ENCODE results near the gene BCAS3.
"Not testable (repeated sequence)": the region's sequence is repeated elsewhere in the genome, so short reads cannot be mapped to it uniquely, and the experiment has no call there.

The BCAS3 gene

DNA sequence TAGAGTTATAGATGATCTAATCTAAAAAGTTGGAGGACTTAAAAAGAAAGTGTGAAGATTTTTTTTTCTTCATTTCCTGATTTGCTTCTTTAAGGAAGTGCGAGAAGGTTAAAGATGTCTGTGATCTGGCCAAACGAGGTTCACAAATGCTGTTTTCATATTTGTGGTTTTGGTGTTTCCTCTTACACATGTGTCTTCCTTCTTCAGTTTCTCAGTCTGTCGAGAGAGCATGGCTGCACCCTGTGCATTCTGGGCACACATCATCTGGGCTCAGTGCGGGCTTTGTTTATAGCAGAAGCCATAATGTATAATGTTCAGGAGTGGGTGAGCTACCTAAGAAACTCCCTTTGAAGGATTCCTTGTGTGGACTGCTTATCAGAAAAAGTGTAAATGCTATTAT, 461.6 kb downstream of the BCAS3 start:
- DNase-seq: no peak

DNA sequence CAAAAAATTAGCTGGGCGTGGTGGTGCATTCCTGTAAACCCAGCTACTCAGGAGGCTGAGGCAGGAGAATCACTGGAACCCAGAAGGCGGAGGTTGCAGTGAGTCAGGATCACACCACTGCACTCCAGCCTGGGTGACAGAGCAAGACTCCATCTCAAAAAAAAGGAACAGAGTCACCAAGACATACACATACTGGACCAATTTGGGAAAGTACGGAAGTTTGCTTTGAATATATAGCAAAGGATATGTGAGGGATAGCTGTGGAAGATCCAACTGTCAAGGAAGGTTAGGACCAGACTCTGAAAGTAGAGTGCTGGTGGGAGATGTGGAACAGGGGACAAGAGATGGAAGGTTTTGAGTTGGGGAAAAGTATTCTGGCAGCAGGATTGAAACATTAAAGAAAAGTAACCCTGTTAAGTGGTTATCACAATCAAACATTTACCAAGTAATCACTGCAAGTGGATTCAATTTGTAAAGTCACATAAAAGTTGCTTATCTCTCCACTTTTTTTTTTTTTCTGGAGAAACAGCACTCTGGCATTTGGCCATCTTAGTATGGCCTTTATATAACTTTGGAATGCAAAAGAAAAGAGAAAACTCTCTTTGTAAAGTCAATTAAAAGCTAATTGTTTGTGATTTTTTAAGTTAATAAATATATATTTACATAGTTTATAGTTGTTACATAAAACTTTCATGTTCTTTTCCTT, 462.6 kb downstream of the BCAS3 start:
- no peak for DNase-seq

DNA sequence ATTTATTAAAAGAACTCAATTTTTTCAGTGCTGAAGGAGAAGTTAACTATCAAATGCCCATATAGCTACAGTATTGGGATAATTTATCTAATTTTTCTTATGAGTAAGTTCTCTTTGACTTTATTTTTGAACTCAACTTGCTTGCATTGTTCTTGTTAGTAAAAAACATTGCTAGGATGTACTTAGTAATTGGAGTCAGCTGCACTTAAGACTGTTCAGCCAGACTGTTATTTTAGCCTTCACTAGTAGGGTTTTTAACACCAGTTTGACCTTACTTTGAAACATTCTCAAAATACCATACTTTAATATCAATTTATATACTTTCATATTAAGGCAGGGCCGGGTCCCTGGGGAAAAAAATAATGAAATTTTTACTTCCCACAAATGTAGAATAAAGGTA, 465.4 kb downstream of the BCAS3 start:
- no peak for DNase-seq

DNA sequence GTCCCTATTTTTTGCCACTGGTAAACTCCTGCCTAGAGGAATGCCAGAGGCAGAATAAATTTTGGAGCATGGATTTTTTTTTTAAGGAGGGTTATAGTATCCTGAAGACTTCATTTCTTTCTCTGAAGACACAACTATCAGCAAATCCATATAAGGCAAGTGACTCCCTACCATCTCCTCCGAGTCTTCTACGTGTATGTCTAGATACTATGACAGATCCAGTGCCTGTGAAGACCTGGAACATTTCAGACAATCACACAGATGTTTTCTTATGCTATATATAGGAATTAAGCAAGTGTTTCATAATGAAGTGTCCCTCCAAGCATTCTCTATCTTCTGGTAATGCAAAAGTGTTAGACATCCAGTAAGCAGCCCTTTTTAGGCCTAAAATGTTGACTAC, 466.5 kb downstream of the BCAS3 start:
- DNase-seq: no peak

DNA sequence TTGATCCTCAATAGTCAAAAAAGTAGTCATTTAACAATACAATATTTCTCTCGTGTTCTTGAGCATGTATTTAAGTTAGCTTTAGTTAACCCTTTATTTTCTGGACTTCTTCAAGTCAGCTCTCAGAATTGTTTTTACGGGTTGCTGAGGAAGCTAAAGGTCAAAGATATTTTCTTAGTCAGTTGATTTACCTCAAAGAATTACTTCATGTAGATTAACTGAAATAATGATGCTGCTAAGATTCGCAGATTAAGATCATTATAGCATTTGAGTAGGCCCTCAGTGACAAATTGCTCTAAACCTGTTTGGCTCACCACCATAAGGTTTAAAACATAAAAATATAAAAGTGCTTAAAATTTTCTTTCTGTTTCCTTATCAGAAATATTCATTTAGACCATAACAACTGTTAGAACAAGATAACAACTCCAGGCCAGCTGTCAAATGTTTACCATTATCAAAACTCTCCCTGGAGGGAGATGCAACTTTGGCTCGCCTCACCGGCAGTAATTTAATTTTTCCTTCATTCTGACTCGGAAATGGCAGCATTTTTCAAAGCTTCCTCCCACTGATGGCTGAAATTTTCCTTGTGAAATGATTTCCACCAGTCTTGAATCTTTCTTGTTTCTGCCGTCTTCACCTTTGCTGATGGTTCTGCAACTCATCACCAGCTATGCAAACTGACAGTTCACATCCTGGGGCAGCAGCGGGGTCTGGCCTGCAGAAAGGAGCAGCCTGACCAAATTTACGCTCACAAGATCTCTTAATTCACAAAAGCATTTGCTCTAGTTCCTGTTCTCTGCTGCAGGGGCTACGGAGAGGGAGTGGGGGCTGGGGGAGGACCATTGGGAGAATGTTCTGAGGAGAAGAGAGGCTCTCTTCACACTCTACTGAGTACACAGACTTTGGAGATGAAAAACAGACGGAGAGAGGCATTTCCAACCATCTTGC, 467.2 kb downstream of the BCAS3 start:
- no peak for DNase-seq

- DNase-seq: not testable (repeated sequence)
These were observed 469.2 kb downstream of the BCAS3 start for GRCh38 chr17:61146833-61147232.

- DNase-seq: no peak
These were observed 471.6 kb downstream of the BCAS3 start for GRCh38 chr17:61149106-61149825.

DNA sequence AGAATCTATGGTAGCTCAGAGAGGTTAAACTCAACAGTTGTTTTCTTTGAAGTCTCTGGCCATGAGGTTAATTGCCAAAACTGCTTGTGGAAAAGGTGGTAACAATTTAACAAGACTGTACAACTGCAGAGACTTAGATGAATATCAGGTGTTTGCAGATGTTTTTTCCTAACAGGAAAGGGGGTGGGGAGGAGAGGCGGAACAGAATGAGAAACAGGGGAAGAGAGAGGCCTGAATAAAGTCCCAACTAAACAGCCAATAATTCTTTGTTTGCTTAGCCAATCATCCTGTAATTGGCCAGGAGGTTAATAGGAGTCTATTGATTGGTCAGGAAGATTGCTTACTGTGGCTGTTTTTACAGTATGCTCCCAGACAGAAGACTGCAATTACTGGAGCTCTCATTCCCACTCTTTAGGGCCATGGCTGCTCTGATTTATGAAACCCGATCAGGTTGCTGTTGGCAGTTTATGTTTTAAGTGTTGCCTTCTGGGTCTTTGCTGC, 472.3 kb downstream of the BCAS3 start:
- DNase-seq: no peak

DNA sequence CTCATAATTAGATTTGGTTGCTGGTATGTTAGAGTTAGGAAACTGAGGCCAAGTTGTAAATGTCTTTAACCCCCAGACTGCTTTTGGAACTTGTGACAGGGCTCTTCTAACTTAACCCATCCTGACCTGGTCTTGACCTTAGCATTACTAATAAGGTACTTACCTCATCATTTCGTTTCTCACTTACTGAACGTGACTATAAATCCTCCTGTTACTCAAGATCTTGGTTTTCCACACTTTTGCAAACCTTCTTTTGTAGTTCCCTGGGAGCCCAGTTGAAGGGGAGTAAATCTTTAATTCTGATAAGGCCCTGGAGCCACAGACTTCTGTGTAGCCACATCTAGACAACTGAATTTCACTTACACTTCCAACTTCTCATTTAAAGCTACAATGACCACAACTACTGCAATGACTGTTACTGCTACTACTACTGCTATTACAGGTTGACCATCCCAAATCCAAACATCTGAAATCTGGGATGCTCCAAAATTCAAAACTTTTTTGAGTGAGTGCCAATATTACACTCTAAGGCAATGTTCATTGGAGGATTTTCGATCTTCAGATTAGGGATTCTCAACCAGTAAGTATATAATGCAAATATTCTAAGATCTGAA, 473.1 kb downstream of the BCAS3 start:
- DNase-seq: no peak

DNA sequence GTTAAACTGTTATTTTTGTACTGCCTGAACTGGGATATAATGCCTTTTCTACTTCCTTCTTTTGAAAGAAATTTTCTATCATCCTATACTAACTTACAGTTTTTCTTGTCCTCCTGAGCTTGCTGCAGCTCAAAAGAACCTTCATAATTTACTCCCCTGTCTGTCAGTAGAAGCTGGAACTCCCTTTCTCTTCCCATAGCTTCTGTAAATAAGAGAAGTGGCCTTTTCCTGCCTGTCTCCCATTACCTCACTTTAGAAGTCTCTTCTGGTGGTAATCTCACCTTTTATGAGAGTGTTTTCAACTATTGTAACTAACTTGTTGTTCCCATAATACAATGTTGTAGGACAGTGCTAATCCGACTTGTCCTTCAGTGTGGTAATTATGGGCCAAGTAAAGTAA, 475.2 kb downstream of the BCAS3 start:
- no peak for DNase-seq

- no peak for DNase-seq
These were observed 478.1 kb downstream of the BCAS3 start for GRCh38 chr17:61155590-61156237.

DNA sequence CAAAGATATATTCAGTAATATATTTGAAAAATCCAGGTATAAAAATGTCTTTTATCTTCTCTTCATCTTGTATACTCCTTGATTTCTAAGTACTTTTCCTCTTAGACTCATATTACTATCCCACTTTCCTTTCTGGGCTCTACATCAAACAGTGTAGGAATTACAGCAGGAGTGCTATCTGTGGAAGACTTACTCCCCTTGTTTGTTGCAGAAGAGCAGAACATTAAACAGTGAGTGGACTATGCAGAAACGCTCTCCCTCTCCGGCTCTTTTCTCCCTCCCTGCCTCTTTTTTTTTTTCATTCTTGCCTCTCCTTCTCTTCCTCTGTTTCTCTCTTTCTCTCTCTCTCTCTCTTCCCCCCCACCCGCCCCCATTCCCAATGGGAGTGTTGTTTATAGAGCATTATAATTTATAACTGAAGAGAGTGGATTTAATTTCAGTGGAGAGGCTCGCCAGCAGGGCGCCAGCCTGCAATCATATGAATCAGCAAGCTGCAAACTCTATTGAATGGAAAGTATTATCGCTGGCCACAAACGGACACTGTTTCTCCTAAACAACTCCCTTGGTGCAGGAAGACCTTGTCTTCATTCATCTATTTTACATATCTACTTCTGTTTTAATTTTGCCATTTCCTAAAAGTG, 479.7 kb downstream of the BCAS3 start:
- DNase-seq: peak; percentile 31

GRCh38 chr17:61158376-61158775, 480.7 kb downstream of the BCAS3 start:
- no peak for DNase-seq

GRCh38 chr17:61159221-61159814, 481.7 kb downstream of the BCAS3 start:
- no peak for DNase-seq

- DNase-seq: no peak
These were observed 482.6 kb downstream of the BCAS3 start for GRCh38 chr17:61160204-61160603.

- no peak for DNase-seq
These were observed 483.3 kb downstream of the BCAS3 start for GRCh38 chr17:61160789-61161445.

DNA sequence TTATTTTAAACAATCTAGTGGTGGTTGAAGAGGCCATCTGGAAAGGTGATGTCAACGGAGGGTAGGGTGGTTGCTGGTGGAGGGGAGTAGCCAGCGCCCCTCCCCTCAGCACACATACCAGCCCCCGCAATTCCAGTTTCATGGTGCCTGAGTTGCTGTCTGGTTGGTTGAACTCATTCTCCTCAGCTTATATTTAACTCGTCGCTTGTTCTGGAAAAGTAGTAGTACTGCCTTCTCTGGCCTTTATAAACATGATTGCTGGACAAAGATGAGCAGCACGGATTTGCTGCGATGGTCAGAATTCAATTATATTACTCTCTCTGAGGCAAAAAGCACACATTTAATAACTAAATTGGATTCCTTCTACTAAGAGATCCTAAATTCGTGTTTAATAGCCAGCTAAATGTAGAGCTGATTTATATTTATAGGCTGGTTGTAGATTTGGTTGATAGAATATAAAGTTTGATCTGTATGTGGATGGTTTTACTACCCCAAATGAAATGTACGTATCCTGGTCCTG, 484.0 kb downstream of the BCAS3 start:
- no peak for DNase-seq

- DNase-seq: no peak
These were observed 486.9 kb downstream of the BCAS3 start for GRCh38 chr17:61164517-61164916.

- no peak for DNase-seq
These were observed 489.4 kb downstream of the BCAS3 start for GRCh38 chr17:61167075-61167474.

DNA sequence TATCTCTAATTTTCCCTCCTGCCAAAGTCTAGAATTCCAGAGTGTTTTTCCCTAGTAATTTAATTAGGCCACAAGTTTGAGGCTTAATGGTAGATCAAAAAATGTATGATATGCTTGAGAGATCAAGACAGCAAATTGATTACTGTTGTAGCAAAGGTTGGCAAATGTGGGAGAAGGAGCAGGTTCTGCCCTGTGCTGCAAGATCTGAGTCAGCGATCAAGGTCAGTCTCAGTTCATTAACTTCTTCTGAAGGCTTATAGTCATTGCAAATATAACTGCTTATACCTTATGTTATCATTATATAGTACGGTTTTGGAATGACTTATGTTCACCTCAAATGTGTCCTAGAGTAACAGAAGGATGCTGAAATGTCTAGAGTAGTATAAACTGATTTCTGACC, 490.9 kb downstream of the BCAS3 start:
- DNase-seq: no peak

DNA sequence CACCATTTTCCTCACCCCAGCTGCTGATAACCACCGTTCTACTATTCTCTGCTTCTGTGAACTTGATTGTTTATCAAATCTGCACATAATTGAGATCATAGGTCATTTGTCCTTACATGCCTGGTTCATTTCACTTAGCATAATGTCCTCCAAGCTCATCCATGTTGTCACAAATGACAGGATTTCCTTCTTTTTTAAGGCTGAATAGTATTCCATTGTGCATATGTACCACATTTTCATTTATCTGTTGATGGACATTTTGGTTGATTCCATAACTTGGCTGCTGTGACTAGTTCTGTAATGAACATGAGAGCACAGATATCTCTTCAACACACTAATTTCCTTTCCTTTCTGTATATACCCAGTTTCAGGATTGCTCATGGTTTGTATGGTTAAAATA, 496.7 kb downstream of the BCAS3 start:
- no peak for DNase-seq
